ENCODE data around the gene GJB2. TPM values are rescaled to one million over a fixed set of nuclear protein-coding genes. Genes with fewer than 3 reads are reported as not detected.

GJB2 gene
- total RNA-seq, 5 donors from 2014 or later (not counting 1 experiment from before 2014, with no cell fraction given), result 0.10 to 0.15 TPM; not detected in 3

- Histone ChIP-seq H3K36me3 (ENCODE audit: control insufficient read depth in 2 of 2, extremely low read depth in 1 of 2, insufficient read depth in 1 of 2, low read length in 1 of 2) (no peaks in the 10 kb centered on the region), H3K4me3 (ENCODE audit: control insufficient read depth in 1 of 2, extremely low read depth in 1 of 2, low read length in 1 of 2) (no peak overlapping the region), H3K27ac (ENCODE audit: low read length) (no peak overlapping the region), H3K27me3 (replicated peaks in 1 of 2; ENCODE audit: control insufficient read depth in 2 of 2, extremely low read depth in 1 of 2, insufficient read depth in 2 of 2, low read length in 1 of 2) (peaks cover 5 to 55% of the 10 kb centered on the region in 2 experiments), H3K9me3 (no peaks in the 10 kb centered on the region), H3K4me1 (ENCODE audit: control insufficient read depth in 1 of 2, extremely low read depth in 1 of 2, insufficient read depth in 2 of 2, low read length in 2 of 2) (no peaks in the 10 kb centered on the region)
- Mint-ChIP-seq H3K36me3 (no peaks in the 10 kb centered on the region), H3K27ac (no peak overlapping the region), H3K9me3 (no peaks in the 10 kb centered on the region), H3K27me3 (peaks cover 37 to 76% of the 10 kb centered on the region in 2 donors), H3K4me3 (no peak overlapping the region), H3K4me1 (peaks cover 0 to 6% (median 0%) of the 10 kb centered on the region in 3 donors)
- CTCF ChIA-PET, result interaction anchor here in 1 of 2 donors (0.6 kb wide), 1 partner anchor 261 kb away, joined by 6 read pairs; no protein-coding TSS in a partner anchor
- 90% methylated on average over 11 of the region's 16 CpGs for WGBS (ENCODE audit: insufficient coverage)
- no peak for ATAC-seq (replicated peaks in 1 of 4)
- POLR2A ChIA-PET, result no interaction called here
- DNase-seq, result no peak
These were observed 44.1 kb downstream of the GJB2 start for GRCh38 chr13:20148501-20149183.

GRCh38 chr13:20146381-20146780, 46.4 kb downstream of the GJB2 start:
- peaks cover 5 to 63% of the 10 kb centered on the region in 2 experiments for H3K27me3 ChIP-seq (replicated peaks in 1 of 2; ENCODE audit: control insufficient read depth in 2 of 2, extremely low read depth in 1 of 2, insufficient read depth in 2 of 2, low read length in 1 of 2)
- no peaks in the 10 kb centered on the region for H3K36me3 ChIP-seq (ENCODE audit: control insufficient read depth in 2 of 2, extremely low read depth in 1 of 2, insufficient read depth in 1 of 2, low read length in 1 of 2)
- Mint-ChIP-seq H3K27ac (no peak overlapping the region), H3K9me3 (no peaks in the 10 kb centered on the region), H3K4me3 (no peak overlapping the region), H3K27me3 (peaks cover 47 to 86% of the 10 kb centered on the region in 2 donors), H3K36me3 (no peaks in the 10 kb centered on the region), H3K4me1 (peaks cover 3 to 16% (median 5%) of the 10 kb centered on the region in 3 donors)
- H3K9me3 ChIP-seq, result no peaks in the 10 kb centered on the region
- ATAC-seq (replicated peaks in 1 of 4) (no peak), DNase-seq (no peak)
- 89% methylated on average over 1 of the region's 1 CpG for WGBS (ENCODE audit: insufficient coverage)
- H3K4me1 ChIP-seq (ENCODE audit: control insufficient read depth in 1 of 2, extremely low read depth in 1 of 2, insufficient read depth in 2 of 2, low read length in 2 of 2), result peaks cover 0 to 3% of the 10 kb centered on the region in 2 experiments
- H3K27ac ChIP-seq (ENCODE audit: low read length), result no peak overlapping the region
- CTCF ChIA-PET, result no interaction called here
- H3K4me3 ChIP-seq (ENCODE audit: control insufficient read depth in 1 of 2, extremely low read depth in 1 of 2, low read length in 1 of 2), result no peak overlapping the region
- POLR2A ChIA-PET, result no interaction called here

- POLR2A ChIA-PET, result no interaction called here
- 62% methylated on average over 7 of the region's 7 CpGs for WGBS (ENCODE audit: insufficient coverage)
- no peaks in the 10 kb centered on the region for H3K36me3 Mint-ChIP-seq
These were observed 47.2 kb downstream of the GJB2 start for GRCh38 chr13:20145521-20145920.

GRCh38 chr13:20144141-20144850, 48.4 kb downstream of the GJB2 start:
- 78% methylated on average over 10 of the region's 12 CpGs for WGBS (ENCODE audit: insufficient coverage)
- Histone ChIP-seq H3K27me3 (replicated peaks in 1 of 2; ENCODE audit: control insufficient read depth in 2 of 2, extremely low read depth in 1 of 2, insufficient read depth in 2 of 2, low read length in 1 of 2) (peaks cover 3 to 52% of the 10 kb centered on the region in 2 experiments), H3K4me1 (ENCODE audit: control insufficient read depth in 1 of 2, extremely low read depth in 1 of 2, insufficient read depth in 2 of 2, low read length in 2 of 2) (peaks cover 0 to 3% of the 10 kb centered on the region in 2 experiments), H3K27ac (ENCODE audit: low read length) (no peak overlapping the region), H3K9me3 (no peaks in the 10 kb centered on the region), H3K4me3 (ENCODE audit: control insufficient read depth in 1 of 2, extremely low read depth in 1 of 2, low read length in 1 of 2) (no peak overlapping the region), H3K36me3 (ENCODE audit: control insufficient read depth in 2 of 2, extremely low read depth in 1 of 2, insufficient read depth in 1 of 2, low read length in 1 of 2) (no peaks in the 10 kb centered on the region)
- no peaks in the 10 kb centered on the region for H3K9me3 Mint-ChIP-seq
- H3K36me3 Mint-ChIP-seq, result no peaks in the 10 kb centered on the region
- H3K4me3 Mint-ChIP-seq, result no peak overlapping the region
- H3K27me3 Mint-ChIP-seq, result peaks cover 42 to 79% of the 10 kb centered on the region in 2 donors
- H3K4me1 Mint-ChIP-seq, result peaks cover 3 to 10% (median 5%) of the 10 kb centered on the region in 3 donors
- no peak overlapping the region for H3K27ac Mint-ChIP-seq
- no peak for DNase-seq
- no peak for ATAC-seq (replicated peaks in 1 of 4)
- ChIA-PET CTCF (interaction anchor here in 1 of 2 donors (0.5 to 1.4 kb wide), 2 partner anchors 17 to 20 kb away, joined by 3 read pairs; no protein-coding TSS in a partner anchor), POLR2A (no interaction called here)

More at GRCh38 chr13:20145521-20145920, 47.2 kb downstream of the GJB2 start:
- peaks cover 0 to 3% of the 10 kb centered on the region in 2 experiments for H3K4me1 ChIP-seq (ENCODE audit: control insufficient read depth in 1 of 2, extremely low read depth in 1 of 2, insufficient read depth in 2 of 2, low read length in 2 of 2)
- CTCF ChIA-PET, result no interaction called here
- H3K27ac ChIP-seq (ENCODE audit: low read length), result no peak overlapping the region
- H3K27ac Mint-ChIP-seq, result no peak overlapping the region
- H3K9me3 Mint-ChIP-seq, result no peaks in the 10 kb centered on the region
- no peaks in the 10 kb centered on the region for H3K9me3 ChIP-seq
- H3K27me3 ChIP-seq (replicated peaks in 1 of 2; ENCODE audit: control insufficient read depth in 2 of 2, extremely low read depth in 1 of 2, insufficient read depth in 2 of 2, low read length in 1 of 2), result peaks cover 5 to 59% of the 10 kb centered on the region in 2 experiments
- no peak overlapping the region for H3K4me3 ChIP-seq (ENCODE audit: control insufficient read depth in 1 of 2, extremely low read depth in 1 of 2, low read length in 1 of 2)
- peaks cover 52 to 87% of the 10 kb centered on the region in 2 donors for H3K27me3 Mint-ChIP-seq
- H3K4me3 Mint-ChIP-seq, result no peak overlapping the region
- H3K36me3 ChIP-seq (ENCODE audit: control insufficient read depth in 2 of 2, extremely low read depth in 1 of 2, insufficient read depth in 1 of 2, low read length in 1 of 2), result no peaks in the 10 kb centered on the region
- no peak for ATAC-seq (replicated peaks in 1 of 4)
- peaks cover 3 to 16% (median 5%) of the 10 kb centered on the region in 3 donors for H3K4me1 Mint-ChIP-seq
- DNase-seq, result no peak

- peak overlapping the region in 1 of 3 donors; percentile 40 for H3K4me3 Mint-ChIP-seq
- H3K36me3 Mint-ChIP-seq, result no peaks in the 10 kb centered on the region
These were observed 49.7 kb downstream of the GJB2 start for GRCh38 chr13:20142927-20143480.

More at GRCh38 chr13:20142927-20143480, 49.7 kb downstream of the GJB2 start:
- ATAC-seq (replicated peaks in 1 of 4) (peak in 1 of 4 experiments; percentile 60), DNase-seq (no peak)
- 85% methylated on average over 28 of the region's 30 CpGs for WGBS (ENCODE audit: insufficient coverage)
- Histone ChIP-seq H3K4me3 (ENCODE audit: control insufficient read depth in 1 of 2, extremely low read depth in 1 of 2, low read length in 1 of 2) (no peak overlapping the region), H3K9me3 (no peaks in the 10 kb centered on the region), H3K4me1 (ENCODE audit: control insufficient read depth in 1 of 2, extremely low read depth in 1 of 2, insufficient read depth in 2 of 2, low read length in 2 of 2) (peaks cover 0 to 3% of the 10 kb centered on the region in 2 experiments), H3K27me3 (replicated peaks in 1 of 2; ENCODE audit: control insufficient read depth in 2 of 2, extremely low read depth in 1 of 2, insufficient read depth in 2 of 2, low read length in 1 of 2) (peaks cover 3 to 43% of the 10 kb centered on the region in 2 experiments), H3K27ac (ENCODE audit: low read length) (no peak overlapping the region), H3K36me3 (ENCODE audit: control insufficient read depth in 2 of 2, extremely low read depth in 1 of 2, insufficient read depth in 1 of 2, low read length in 1 of 2) (no peaks in the 10 kb centered on the region)
- ChIA-PET POLR2A (no interaction called here), CTCF (interaction anchor here in 1 of 2 donors (1.4 kb wide), 1 partner anchor 21 kb away, joined by 3 read pairs; no protein-coding TSS in a partner anchor)
- Mint-ChIP-seq H3K27ac (no peak overlapping the region), H3K9me3 (no peaks in the 10 kb centered on the region), H3K27me3 (peaks cover 37 to 74% of the 10 kb centered on the region in 2 donors), H3K4me1 (peaks cover 3 to 10% (median 5%) of the 10 kb centered on the region in 3 donors)
